HEK293 (cell line): Measurements from ENCODE around the gene ACHE.
"Not testable (repeated sequence)": the region's sequence is repeated elsewhere in the genome, so short reads cannot be mapped to it uniquely, and the experiment has no call there.

Experiments used
- CTCF ChIP-seq: fragments of 450-650 bp; formaldehyde crosslinking; IDR thresholded peaks from 2 replicates; pipeline ENCODE4 v1.5.1; 2016; ENCODE audit warnings: missing biosample characterization, missing genetic modification characterization
- KLF9 ChIP-seq: fragments of 450-650 bp; formaldehyde crosslinking; IDR thresholded peaks from 2 replicates; pipeline ENCODE4 v1.5.1; 2016; ENCODE audit warnings: missing biosample characterization, missing genetic modification characterization, low read depth
- SETDB1 ChIP-seq: IDR thresholded peaks from one replicate; pipeline ENCODE4 v1.6.1; 2017; ENCODE audit warnings: mild to moderate bottlenecking, low read length, moderate library complexity, mixed read lengths; ENCODE audit not compliant: insufficient read length
- ZNF157 ChIP-seq: fragments of 450-650 bp; formaldehyde crosslinking; IDR thresholded peaks from 2 replicates; pipeline ENCODE4 v1.5.1; 2016; ENCODE audit warnings: missing biosample characterization, missing genetic modification characterization
- ZNF292 ChIP-seq: fragments of 450-650 bp; formaldehyde crosslinking; IDR thresholded peaks from 2 replicates; pipeline ENCODE4 v1.5.1; 2016; ENCODE audit warnings: low read depth, missing biosample characterization, missing genetic modification characterization, borderline replicate concordance
- ZNF404 ChIP-seq: fragments of 450-650 bp; formaldehyde crosslinking; IDR thresholded peaks from 2 replicates; pipeline ENCODE4 v1.5.1; 2017; ENCODE audit warnings: missing biosample characterization, missing genetic modification characterization
- ZNF426 ChIP-seq: fragments of 450-650 bp; formaldehyde crosslinking; IDR thresholded peaks from 2 replicates; pipeline ENCODE4 v1.5.1; 2017; ENCODE audit warnings: missing biosample characterization, missing genetic modification characterization, mild to moderate bottlenecking, inconsistent platforms, moderate library complexity
- ZNF610 ChIP-seq: fragments of 450-650 bp; formaldehyde crosslinking; IDR thresholded peaks from 2 replicates; pipeline ENCODE4 v1.5.1; 2016; ENCODE audit warnings: missing biosample characterization, missing genetic modification characterization, borderline replicate concordance
- ZNF76 ChIP-seq: fragments of 450-650 bp; formaldehyde crosslinking; IDR thresholded peaks from 2 replicates; pipeline ENCODE4; 2016; ENCODE audit warnings: low read depth, missing biosample characterization, missing genetic modification characterization, borderline replicate concordance
- TF ChIP-seq, protein P1 (sequence below): fragments of 450-650 bp; formaldehyde crosslinking; IDR thresholded peaks from 2 replicates; pipeline ENCODE4 v1.5.1; 2016; ENCODE audit warnings: missing biosample characterization, missing genetic modification characterization

DNA sequence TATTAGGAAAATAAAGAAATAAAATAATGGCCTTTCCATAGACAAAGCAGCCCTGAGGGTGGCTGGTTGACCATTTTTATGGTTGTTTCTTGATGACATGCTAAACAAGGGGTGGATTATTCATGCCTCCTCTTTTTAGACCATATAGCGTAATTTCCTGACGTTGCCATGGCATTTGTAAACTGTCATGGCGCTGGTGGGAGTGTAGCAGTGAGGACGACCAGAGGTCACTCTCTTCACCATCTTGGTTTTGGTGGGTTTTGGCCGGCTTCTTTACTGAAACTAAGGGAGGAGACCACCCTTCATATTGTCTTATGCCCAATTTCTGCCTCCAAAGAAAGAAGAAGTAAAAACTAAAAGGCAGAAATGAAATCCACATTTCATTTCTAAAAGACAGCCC, 23.6 kb upstream of the ACHE start:
- not testable (repeated sequence) for TF ChIP-seq CTCF (tag by site-specific recombination); ZNF404; ZNF292; ZNF426 (tag by site-specific recombination); KLF9; ZNF610 (tag by site-specific recombination); SETDB1; ZNF157 (tag by site-specific recombination); ZNF76
- TF ChIP-seq, protein P1, sequence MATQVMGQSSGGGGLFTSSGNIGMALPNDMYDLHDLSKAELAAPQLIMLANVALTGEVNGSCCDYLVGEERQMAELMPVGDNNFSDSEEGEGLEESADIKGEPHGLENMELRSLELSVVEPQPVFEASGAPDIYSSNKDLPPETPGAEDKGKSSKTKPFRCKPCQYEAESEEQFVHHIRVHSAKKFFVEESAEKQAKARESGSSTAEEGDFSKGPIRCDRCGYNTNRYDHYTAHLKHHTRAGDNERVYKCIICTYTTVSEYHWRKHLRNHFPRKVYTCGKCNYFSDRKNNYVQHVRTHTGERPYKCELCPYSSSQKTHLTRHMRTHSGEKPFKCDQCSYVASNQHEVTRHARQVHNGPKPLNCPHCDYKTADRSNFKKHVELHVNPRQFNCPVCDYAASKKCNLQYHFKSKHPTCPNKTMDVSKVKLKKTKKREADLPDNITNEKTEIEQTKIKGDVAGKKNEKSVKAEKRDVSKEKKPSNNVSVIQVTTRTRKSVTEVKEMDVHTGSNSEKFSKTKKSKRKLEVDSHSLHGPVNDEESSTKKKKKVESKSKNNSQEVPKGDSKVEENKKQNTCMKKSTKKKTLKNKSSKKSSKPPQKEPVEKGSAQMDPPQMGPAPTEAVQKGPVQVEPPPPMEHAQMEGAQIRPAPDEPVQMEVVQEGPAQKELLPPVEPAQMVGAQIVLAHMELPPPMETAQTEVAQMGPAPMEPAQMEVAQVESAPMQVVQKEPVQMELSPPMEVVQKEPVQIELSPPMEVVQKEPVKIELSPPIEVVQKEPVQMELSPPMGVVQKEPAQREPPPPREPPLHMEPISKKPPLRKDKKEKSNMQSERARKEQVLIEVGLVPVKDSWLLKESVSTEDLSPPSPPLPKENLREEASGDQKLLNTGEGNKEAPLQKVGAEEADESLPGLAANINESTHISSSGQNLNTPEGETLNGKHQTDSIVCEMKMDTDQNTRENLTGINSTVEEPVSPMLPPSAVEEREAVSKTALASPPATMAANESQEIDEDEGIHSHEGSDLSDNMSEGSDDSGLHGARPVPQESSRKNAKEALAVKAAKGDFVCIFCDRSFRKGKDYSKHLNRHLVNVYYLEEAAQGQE (tag by site-specific recombination) = not testable (repeated sequence)
